ENCODE data around the gene MEG3.

The MEG3 gene

GRCh38 chr14:100860556-100861187, 34.8 kb downstream of the MEG3 start:
- Histone ChIP-seq H3K27ac (no peak overlapping the region), H3K36me3 (ENCODE audit: control insufficient read depth, insufficient read depth, low read length) (no peaks in the 10 kb centered on the region), H3K4me1 (no peaks in the 10 kb centered on the region), H3K4me3 (ENCODE audit: low read depth, low read length) (no peak overlapping the region), H3K27me3 (ENCODE audit: control insufficient read depth, insufficient read depth, low read length) (no peaks in the 10 kb centered on the region), H3K4me2 (ENCODE audit: low read length) (no peak overlapping the region), H3K9me3 (ENCODE audit: control insufficient read depth, low read length) (no peaks in the 10 kb centered on the region), H3K79me2 (no peaks in the 10 kb centered on the region), H3K9ac (no peak overlapping the region), H2AFZ (no peak overlapping the region)
- TF ChIP-seq, protein P1, sequence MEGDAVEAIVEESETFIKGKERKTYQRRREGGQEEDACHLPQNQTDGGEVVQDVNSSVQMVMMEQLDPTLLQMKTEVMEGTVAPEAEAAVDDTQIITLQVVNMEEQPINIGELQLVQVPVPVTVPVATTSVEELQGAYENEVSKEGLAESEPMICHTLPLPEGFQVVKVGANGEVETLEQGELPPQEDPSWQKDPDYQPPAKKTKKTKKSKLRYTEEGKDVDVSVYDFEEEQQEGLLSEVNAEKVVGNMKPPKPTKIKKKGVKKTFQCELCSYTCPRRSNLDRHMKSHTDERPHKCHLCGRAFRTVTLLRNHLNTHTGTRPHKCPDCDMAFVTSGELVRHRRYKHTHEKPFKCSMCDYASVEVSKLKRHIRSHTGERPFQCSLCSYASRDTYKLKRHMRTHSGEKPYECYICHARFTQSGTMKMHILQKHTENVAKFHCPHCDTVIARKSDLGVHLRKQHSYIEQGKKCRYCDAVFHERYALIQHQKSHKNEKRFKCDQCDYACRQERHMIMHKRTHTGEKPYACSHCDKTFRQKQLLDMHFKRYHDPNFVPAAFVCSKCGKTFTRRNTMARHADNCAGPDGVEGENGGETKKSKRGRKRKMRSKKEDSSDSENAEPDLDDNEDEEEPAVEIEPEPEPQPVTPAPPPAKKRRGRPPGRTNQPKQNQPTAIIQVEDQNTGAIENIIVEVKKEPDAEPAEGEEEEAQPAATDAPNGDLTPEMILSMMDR (IDR thresholded peaks at IDR 0.05) = no peak

DNA sequence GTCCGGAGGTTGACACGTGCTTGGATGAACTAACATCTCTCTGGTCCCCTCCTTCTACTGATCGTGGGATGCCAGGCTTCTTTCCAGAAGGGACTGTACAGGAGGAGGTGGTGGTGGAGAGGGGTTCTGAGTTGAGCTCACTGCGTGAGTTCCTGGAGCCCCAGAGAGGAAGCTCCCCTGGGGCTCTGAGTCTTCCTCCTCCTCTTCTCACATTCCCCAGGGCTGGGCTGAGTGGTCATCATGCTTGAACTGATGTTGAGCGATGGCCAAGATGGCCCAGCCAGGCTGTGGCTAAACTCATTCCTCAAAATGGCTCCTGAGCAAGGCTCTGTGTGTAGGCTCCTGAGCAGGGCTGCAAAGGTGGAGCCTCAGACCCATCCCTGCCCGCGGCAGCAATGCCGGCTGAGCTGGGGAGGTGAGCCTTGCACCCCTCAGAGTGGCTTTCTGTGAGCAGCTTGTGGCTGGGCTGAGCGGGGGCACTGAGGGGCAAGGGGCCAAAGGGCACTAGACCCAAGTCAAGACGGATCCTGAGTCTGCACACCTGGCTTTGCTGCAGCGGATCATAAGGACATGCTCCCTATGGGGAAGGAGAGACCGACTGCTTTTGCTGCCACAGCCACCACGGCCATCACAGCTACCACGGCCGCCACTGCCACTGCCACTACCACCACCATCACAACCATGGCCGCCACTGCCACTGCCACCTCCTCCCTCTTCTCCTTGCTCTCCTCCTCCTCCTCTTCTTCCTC, 35.4 kb downstream of the MEG3 start:
- Histone ChIP-seq H3K27ac (no peak overlapping the region), H3K9ac (no peak overlapping the region), H3K4me2 (ENCODE audit: low read length) (no peak overlapping the region), H2AFZ (no peak overlapping the region), H3K4me1 (no peaks in the 10 kb centered on the region), H3K9me3 (ENCODE audit: control insufficient read depth, low read length) (no peaks in the 10 kb centered on the region), H3K27me3 (ENCODE audit: control insufficient read depth, insufficient read depth, low read length) (no peaks in the 10 kb centered on the region), H3K36me3 (ENCODE audit: control insufficient read depth, insufficient read depth, low read length) (no peaks in the 10 kb centered on the region), H3K79me2 (no peaks in the 10 kb centered on the region), H3K4me3 (ENCODE audit: low read depth, low read length) (no peak overlapping the region)
- TF ChIP-seq, protein P1 (IDR thresholded peaks at IDR 0.05) = no peak

DNA sequence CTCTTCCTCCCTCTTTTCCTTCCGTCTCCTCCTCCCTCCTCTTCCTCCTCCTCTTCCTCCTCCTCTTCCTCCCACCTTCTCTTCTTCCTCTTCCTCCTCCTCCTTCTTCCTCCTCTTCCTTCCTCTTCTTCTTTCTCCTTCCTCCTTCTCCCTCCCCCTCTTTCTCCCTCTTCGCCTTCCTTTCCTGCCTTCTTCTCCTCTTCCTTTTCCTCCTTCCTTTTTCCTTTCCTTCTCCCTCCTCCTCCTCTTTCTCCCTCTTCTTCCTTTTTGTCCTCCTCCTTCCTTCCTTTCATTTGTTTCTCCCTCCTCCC, 36.0 kb downstream of the MEG3 start:
- Histone ChIP-seq H3K4me3 (ENCODE audit: low read depth, low read length) (no peak overlapping the region), H3K4me2 (ENCODE audit: low read length) (no peak overlapping the region), H3K27ac (no peak overlapping the region), H3K27me3 (ENCODE audit: control insufficient read depth, insufficient read depth, low read length) (no peaks in the 10 kb centered on the region), H3K4me1 (no peaks in the 10 kb centered on the region), H3K79me2 (no peaks in the 10 kb centered on the region), H3K9ac (no peak overlapping the region), H3K9me3 (ENCODE audit: control insufficient read depth, low read length) (no peaks in the 10 kb centered on the region), H2AFZ (no peak overlapping the region), H3K36me3 (ENCODE audit: control insufficient read depth, insufficient read depth, low read length) (no peaks in the 10 kb centered on the region)
- TF ChIP-seq, protein P1 (IDR thresholded peaks at IDR 0.05) = no peak

- Histone ChIP-seq H3K4me3 (ENCODE audit: low read depth, low read length) (no peak overlapping the region), H3K27me3 (ENCODE audit: control insufficient read depth, insufficient read depth, low read length) (no peaks in the 10 kb centered on the region), H3K9ac (no peak overlapping the region), H3K4me2 (ENCODE audit: low read length) (no peak overlapping the region), H3K27ac (no peak overlapping the region), H3K4me1 (no peaks in the 10 kb centered on the region), H3K36me3 (ENCODE audit: control insufficient read depth, insufficient read depth, low read length) (no peaks in the 10 kb centered on the region), H3K9me3 (ENCODE audit: control insufficient read depth, low read length) (no peaks in the 10 kb centered on the region), H2AFZ (no peak overlapping the region), H3K79me2 (no peaks in the 10 kb centered on the region)
- TF ChIP-seq, protein P1 (IDR thresholded peaks at IDR 0.05) = no peak
Observed at GRCh38 chr14:100862277-100862676, 36.4 kb downstream of the MEG3 start.

DNA sequence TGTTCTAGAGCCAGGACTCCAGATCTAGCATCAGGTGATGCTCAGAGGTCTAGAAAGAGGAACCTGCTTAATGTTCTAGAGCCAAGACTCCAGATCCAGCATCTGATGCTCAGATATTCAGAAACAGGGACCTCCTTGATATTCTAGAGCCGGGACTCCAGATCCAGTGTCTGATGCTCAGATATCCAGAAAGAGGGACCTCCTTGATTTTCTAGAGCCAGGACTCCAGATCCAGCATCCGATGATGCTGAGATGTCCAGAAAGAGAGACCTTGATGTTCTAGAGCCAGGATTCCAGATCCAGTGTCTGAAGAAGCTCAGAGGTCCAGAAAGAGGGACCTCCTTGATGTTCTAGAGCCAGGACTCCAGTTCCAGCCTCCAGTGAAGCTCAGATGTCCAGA, 36.9 kb downstream of the MEG3 start:
- Histone ChIP-seq H3K79me2 (no peaks in the 10 kb centered on the region), H3K4me2 (ENCODE audit: low read length) (no peak overlapping the region), H3K27ac (no peak overlapping the region), H3K9me3 (ENCODE audit: control insufficient read depth, low read length) (no peaks in the 10 kb centered on the region), H3K4me3 (ENCODE audit: low read depth, low read length) (no peak overlapping the region), H3K27me3 (ENCODE audit: control insufficient read depth, insufficient read depth, low read length) (no peaks in the 10 kb centered on the region), H3K4me1 (no peaks in the 10 kb centered on the region), H2AFZ (no peak overlapping the region), H3K9ac (no peak overlapping the region), H3K36me3 (ENCODE audit: control insufficient read depth, insufficient read depth, low read length) (no peaks in the 10 kb centered on the region)
- TF ChIP-seq, protein P1 (IDR thresholded peaks at IDR 0.05) = no peak
